Osteoblast (primary cell): ENCODE results near the gene DNER. TPM values are rescaled to one million over a fixed set of nuclear protein-coding genes. Genes with fewer than 3 reads are reported as not detected.

Source experiments
- DNase-seq: peaks from one replicate; pipeline ENCODE4 v3.0.0; 2011; ENCODE audit warnings: low spot score, mixed read lengths; ENCODE audit not compliant: insufficient read length; ENCODE audit errors: missing footprints
- H2AFZ ChIP-seq: 2 replicates; pipeline ENCODE4 v1.6.0; 2011; ENCODE audit warnings: mild to moderate bottlenecking, low read length
- H3K27ac ChIP-seq: 2 replicates; pipeline ENCODE4 v1.5.1; 2011; ENCODE audit warnings: mild to moderate bottlenecking, low read depth, low read length, moderate library complexity
- H3K27me3 ChIP-seq: 2 replicates; pipeline ENCODE4 v1.6.0; 2012; ENCODE audit warnings: mild to moderate bottlenecking, control low read depth, inconsistent platforms, low read length, moderate library complexity; ENCODE audit not compliant: insufficient read depth
- H3K36me3 ChIP-seq: 2 replicates; pipeline ENCODE4 v1.5.1; 2011; ENCODE audit warnings: mild to moderate bottlenecking, low read length, control low read depth, moderate library complexity; ENCODE audit not compliant: insufficient read depth
- H3K4me1 ChIP-seq: 2 replicates; pipeline ENCODE4 v1.5.1; 2011; ENCODE audit warnings: mild to moderate bottlenecking, low read length, control low read depth, moderate library complexity; ENCODE audit not compliant: insufficient read depth
- H3K4me2 ChIP-seq: 2 replicates; pipeline ENCODE4 v1.6.0; 2011; ENCODE audit warnings: mild to moderate bottlenecking, low read length; ENCODE audit not compliant: insufficient read depth
- H3K4me3 ChIP-seq: fragments of 200-600 bp; sonication (generic); 3 replicates; pipeline ENCODE4 v1.5.1; 2012; ENCODE audit warnings: mild to moderate bottlenecking, low read length, inconsistent platforms; ENCODE audit not compliant: insufficient read depth
- H3K79me2 ChIP-seq: 2 replicates; pipeline ENCODE4 v1.6.0; 2012; ENCODE audit warnings: mild to moderate bottlenecking, low read length, control low read depth, inconsistent platforms; ENCODE audit not compliant: insufficient read depth
- H3K9me3 ChIP-seq: 2 replicates; pipeline ENCODE4 v1.5.1; 2011; ENCODE audit warnings: low read depth, low read length, control low read depth
- H4K20me1 ChIP-seq: 2 replicates; pipeline ENCODE4 v1.6.0; 2012; ENCODE audit warnings: mild to moderate bottlenecking, low read length, control low read depth; ENCODE audit not compliant: insufficient read depth
- CTCF ChIP-seq: IDR thresholded peaks from 2 replicates; pipeline ENCODE4 v1.5.1; 2011; ENCODE audit warnings: mild to moderate bottlenecking, low read depth, low read length, moderate library complexity; ENCODE audit errors: extremely low read depth
- total RNA-seq: library from RNA; depleted of rRNA; stranded (reverse); fragments of >200 nt; gene quantifications from 2 replicates; pipeline ENCODE4 v1.2.3, GENCODE V29; 2012

DNER gene
- total RNA-seq, 1 donor = 0.36 TPM

DNA sequence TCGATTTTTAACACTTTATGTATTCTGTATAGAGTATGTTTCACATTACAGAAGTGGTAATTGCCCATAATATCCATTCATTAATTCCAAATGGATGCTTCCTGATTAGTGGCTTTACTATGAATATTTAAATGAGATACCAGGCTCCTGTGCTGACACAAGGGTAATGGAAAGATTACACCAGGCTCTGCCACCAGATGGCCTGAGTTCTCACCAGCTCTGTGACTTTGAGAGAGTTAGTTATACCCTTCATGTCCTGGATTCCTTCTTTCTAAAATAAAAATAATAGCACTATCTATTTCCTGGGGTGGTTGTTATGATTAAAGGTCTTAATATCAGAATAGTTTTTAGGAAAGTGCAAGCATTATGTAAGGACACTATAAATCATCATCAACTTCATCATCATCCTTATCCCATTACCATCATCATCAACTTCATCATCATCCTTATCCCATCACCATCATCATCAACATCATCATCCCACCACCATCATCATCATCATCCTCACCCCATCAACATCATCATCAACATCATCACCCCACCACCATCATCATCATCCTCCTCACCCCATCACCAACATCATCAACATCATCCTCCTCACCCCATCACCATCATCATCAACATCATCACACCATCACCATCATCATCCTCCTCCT, 151.8 kb downstream of the DNER start:
- no peak for DNase-seq
- H4K20me1 ChIP-seq = no peaks in the 10 kb centered on the region
- no peak for TF ChIP-seq CTCF
- H3K27ac ChIP-seq = no peak overlapping the region
- H3K4me2 ChIP-seq = no peak overlapping the region
- no peaks in the 10 kb centered on the region for H3K79me2 ChIP-seq
- H3K9me3 ChIP-seq = no peaks in the 10 kb centered on the region
- H3K4me3 ChIP-seq = no peak overlapping the region
- H2AFZ ChIP-seq = no peak overlapping the region
- no peaks in the 10 kb centered on the region for H3K4me1 ChIP-seq
- H3K36me3 ChIP-seq = no peaks in the 10 kb centered on the region
- H3K27me3 ChIP-seq = no peaks in the 10 kb centered on the region

DNA sequence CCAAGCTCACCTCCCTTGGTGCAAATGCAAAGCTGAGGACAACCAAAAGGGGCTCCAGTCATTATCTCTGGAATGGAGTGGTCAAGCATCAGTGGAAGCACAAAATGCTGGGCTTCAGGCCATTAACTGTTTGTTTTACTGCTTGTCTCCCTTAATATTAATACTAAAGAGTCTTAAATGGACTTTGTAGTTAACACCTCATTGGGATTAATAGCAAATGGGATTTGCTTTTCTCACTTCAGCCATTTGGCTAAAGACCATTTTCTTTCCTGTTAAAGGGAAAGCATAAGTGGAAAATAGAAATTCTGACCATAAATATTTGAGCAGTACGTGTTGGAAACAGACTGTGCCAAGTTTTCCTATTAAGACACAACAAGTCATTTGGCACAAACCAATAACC, 154.4 kb downstream of the DNER start:
- Histone ChIP-seq H3K27me3 (no peaks in the 10 kb centered on the region), H4K20me1 (no peaks in the 10 kb centered on the region), H3K4me3 (no peak overlapping the region), H3K4me1 (no peaks in the 10 kb centered on the region), H3K36me3 (no peaks in the 10 kb centered on the region), H3K4me2 (no peak overlapping the region), H2AFZ (no peak overlapping the region), H3K79me2 (no peaks in the 10 kb centered on the region), H3K9me3 (no peaks in the 10 kb centered on the region), H3K27ac (no peak overlapping the region)
- no peak for DNase-seq
- TF ChIP-seq CTCF = no peak

GRCh38 chr2:229553091-229553490, 161.3 kb downstream of the DNER start:
- no peaks in the 10 kb centered on the region for H3K4me1 ChIP-seq
- H3K4me2 ChIP-seq = no peak overlapping the region
- no peaks in the 10 kb centered on the region for H4K20me1 ChIP-seq
- H3K27me3 ChIP-seq = no peaks in the 10 kb centered on the region
- H3K9me3 ChIP-seq = no peaks in the 10 kb centered on the region
- TF ChIP-seq CTCF = no peak
- DNase-seq = no peak
- no peak overlapping the region for H2AFZ ChIP-seq
- no peak overlapping the region for H3K27ac ChIP-seq
- H3K79me2 ChIP-seq = no peaks in the 10 kb centered on the region
- H3K36me3 ChIP-seq = no peaks in the 10 kb centered on the region
- no peak overlapping the region for H3K4me3 ChIP-seq

DNA sequence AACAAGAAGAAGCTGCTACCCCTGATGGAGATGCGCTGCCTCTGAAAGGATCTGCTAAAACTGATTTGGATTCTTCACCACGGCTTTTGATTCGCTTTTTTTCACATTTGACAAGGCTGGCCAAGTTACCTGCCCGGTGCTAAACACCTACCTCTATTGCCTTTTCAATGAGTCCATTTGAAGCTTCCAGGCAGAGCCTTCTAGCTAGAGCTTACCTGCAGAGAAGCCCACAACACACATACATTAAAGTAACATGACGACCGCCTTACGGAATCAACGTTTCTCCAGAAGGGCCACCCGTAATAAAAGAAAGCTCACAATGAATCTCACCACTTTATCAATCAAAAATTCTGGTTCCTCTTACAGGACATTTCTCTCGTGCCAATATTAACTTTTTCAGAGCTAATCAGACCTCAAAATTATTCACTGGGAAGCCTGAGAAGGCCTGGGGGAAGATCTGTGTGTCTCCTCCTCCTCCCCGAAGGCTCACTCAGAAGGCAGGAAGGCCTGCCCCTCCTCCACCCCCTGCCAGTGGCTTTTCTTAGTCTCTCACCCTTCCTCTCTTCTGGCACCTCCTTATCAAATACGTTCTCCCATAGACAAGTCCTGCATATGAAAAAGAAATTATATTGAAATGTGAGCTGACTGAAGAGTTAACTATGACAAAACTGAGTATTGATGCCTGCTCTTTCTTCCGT, 171.0 kb downstream of the DNER start:
- H3K27ac ChIP-seq = no peak overlapping the region
- DNase-seq = no peak
- TF ChIP-seq CTCF = no peak

More for the DNA sequence above, 171.0 kb downstream of the DNER start:
- H3K79me2 ChIP-seq = no peaks in the 10 kb centered on the region
- H3K4me2 ChIP-seq = no peak overlapping the region
- no peaks in the 10 kb centered on the region for H3K9me3 ChIP-seq
- H4K20me1 ChIP-seq = no peaks in the 10 kb centered on the region
- H3K36me3 ChIP-seq = no peaks in the 10 kb centered on the region
- H3K4me3 ChIP-seq = no peak overlapping the region
- H2AFZ ChIP-seq = no peak overlapping the region
- H3K27me3 ChIP-seq = no peaks in the 10 kb centered on the region
- no peaks in the 10 kb centered on the region for H3K4me1 ChIP-seq
